ENCODE data around the gene CCDC102A. TPM values are rescaled to one million over a fixed set of nuclear protein-coding genes. Genes with fewer than 3 reads are reported as not detected.

CCDC102A gene
- total and polyA plus RNA-seq, 9 of the 15 experiments (the other 6 are each of a cell fraction or from before 2014, with no cell fraction given) = 0.03 to 4.9 (median 1.4) TPM

GRCh38 chr16:57475711-57476339 lies 60.5 kb downstream of the CCDC102A start (continued):
- TF ChIP-seq ZBTB40 (IDR thresholded peaks at IDR 0.05) (0 out of 2 replicates have a peak, but pooled peaks have one; percentile 22), ZBTB40 (CRISPR knock-in tag; IDR thresholded peaks at IDR 0.05) (no peak), PTTG1 (tag; IDR thresholded peaks at IDR 0.05; ENCODE audit: low read depth) (no peak), ATF7 (IDR thresholded peaks at IDR 0.05) (0 out of 2 replicates have a peak, but pooled peaks have one; percentile 34), CTCFL (IDR thresholded peaks at IDR 0.05; ENCODE audit: borderline replicate concordance, insufficient read depth, low read depth, low read length, poor library complexity, severe bottlenecking) (peak; percentile 48), TAF7 (tag; IDR thresholded peaks at IDR 0.05) (no peak), DPF2 (IDR thresholded peaks at IDR 0.05) (0 out of 2 replicates have a peak, but pooled peaks have one; percentile 22), TRIM24 (IDR thresholded peaks at IDR 0.05) (no peak), ETV1 (tag; conservative IDR thresholded peaks at IDR 0.05; ENCODE audit: low read depth) (peak; percentile 87), VEZF1 (CRISPR knock-in tag; IDR thresholded peaks at IDR 0.05) (peak; percentile 55), CTBP1 (IDR thresholded peaks at IDR 0.05; ENCODE audit: borderline replicate concordance) (peak; percentile 77; the same call in 1 of the 2 replicates), DEAF1 (CRISPR knock-in tag; IDR thresholded peaks at IDR 0.05) (0 out of 2 replicates have a peak, but pooled peaks have one; percentile 13), ESRRA (IDR thresholded peaks at IDR 0.05; ENCODE audit: borderline replicate concordance, low read depth) (0 out of 2 replicates have a peak, but pooled peaks have one; percentile 25)

Measured in K562 (cell line).